Panc1 (cell line): ENCODE data around the gene DNAJB5. TPM values are rescaled to one million over a fixed set of nuclear protein-coding genes. Genes with fewer than 3 reads are reported as not detected.
"Not testable (repeated sequence)": the region's sequence is repeated elsewhere in the genome, so short reads cannot be mapped to it uniquely, and the experiment has no call there.

Source experiments
- ATAC-seq: fragments of 200-7000 bp; cut with Tn5 transposase; 2 replicates; pipeline ENCODE4 v1.9.1; 2020; ENCODE audit warnings: mild to moderate bottlenecking, moderate library complexity
- BruUV-seq: library from RNA; stranded (reverse); fragments of 400-500 nt; replicated peaks from 2 replicates; lab custom pipeline; 2021; lab: Mats Ljungman, UMichigan
- CTCF ChIA-PET: fragments of 300-600 bp; sonication (Branson Sonifier 250); formaldehyde crosslinking; loops from one replicate; lab custom pipeline; 2022; ENCODE audit warnings: antibody characterized with exemption; lab: Charles Lee
- POLR2A ChIA-PET: fragments of 300-600 bp; sonication (Branson Sonifier 250); formaldehyde crosslinking; loops from one replicate; lab custom pipeline; 2022; ENCODE audit warnings: antibody characterized with exemption; lab: Charles Lee
- DNase-seq: peaks from one replicate; pipeline ENCODE4 v3.0.0-alpha.2; 2010; ENCODE audit warnings: low read depth, low spot score
- H3K27ac ChIP-seq: 2 replicates; pipeline ENCODE4 v1.5.1; 2011; ENCODE audit warnings: mild to moderate bottlenecking, low read length, inconsistent platforms
- H3K27me3 ChIP-seq: fragments of 200-500 bp; sonication (Bioruptor generic); 2 replicates; pipeline ENCODE4 v1.6.0; 2014; ENCODE audit warnings: low read length, inconsistent platforms; ENCODE audit not compliant: control insufficient read depth, insufficient read depth
- H3K36me3 ChIP-seq: fragments of 200-500 bp; sonication (Bioruptor generic); 2 replicates; pipeline ENCODE4 v1.5.1; 2014; ENCODE audit warnings: inconsistent platforms, mild to moderate bottlenecking, low read length, moderate library complexity; ENCODE audit not compliant: control insufficient read depth, insufficient read depth
- H3K4me1 ChIP-seq: 2 replicates; pipeline ENCODE4 v1.5.1; 2011; ENCODE audit warnings: inconsistent platforms, mild to moderate bottlenecking, low read length, moderate library complexity; ENCODE audit not compliant: control insufficient read depth, insufficient read depth
- H3K4me3 ChIP-seq, 2 experiments: 2 replicates each; pipeline ENCODE4 v1.5.1; 2011 to 2012; ENCODE audit warnings: low read depth in 2 of 2, low read length in 2 of 2, mild to moderate bottlenecking in 2 of 2, inconsistent platforms in 1 of 2, moderate library complexity in 1 of 2
- H3K9me3 ChIP-seq: fragments of 200-500 bp; sonication (Bioruptor generic); 2 replicates; pipeline ENCODE4 v1.5.1; 2014; ENCODE audit warnings: low read depth, mild to moderate bottlenecking, inconsistent platforms, low read length, moderate library complexity; ENCODE audit not compliant: control insufficient read depth, insufficient read depth
- CTCF ChIP-seq: fragments of 450-650 bp; IDR thresholded peaks from 2 replicates; pipeline ENCODE4 v1.5.1; 2017; ENCODE audit warnings: mild to moderate bottlenecking
- POLR2AphosphoS5 ChIP-seq: IDR thresholded peaks from 2 replicates; pipeline ENCODE4 v1.6.1; 2012; ENCODE audit warnings: mild to moderate bottlenecking, low read depth, low read length, moderate library complexity
- REST ChIP-seq, 2 experiments: IDR thresholded peaks; 2 replicates each; pipeline ENCODE4 v1.6.1; 2011 to 2012; ENCODE audit warnings: low read depth in 2 of 2, control low read depth in 1 of 2, low read length in 1 of 2, mild to moderate bottlenecking in 1 of 2, moderate library complexity in 1 of 2; ENCODE audit not compliant: insufficient read depth in 1 of 2
- SIN3A ChIP-seq: IDR thresholded peaks from 2 replicates; pipeline ENCODE4 v1.6.1; 2012; ENCODE audit warnings: low read depth, mild to moderate bottlenecking, low read length, moderate library complexity, borderline replicate concordance; ENCODE audit not compliant: insufficient read depth
- TCF7L2 ChIP-seq: IDR thresholded peaks from 2 replicates; pipeline ENCODE4 v1.6.1; 2011; ENCODE audit warnings: mild to moderate bottlenecking, low read depth, low read length, inconsistent platforms
- in situ Hi-C: cut with HindIII; loops from 2 replicates; pipeline ENCODE4 v1.10.0; 2016; ENCODE audit warnings: low sequenced_read_pairs, low pct_unique_long_range_greater_than_20kb
- intact Hi-C: fragments of 100-400 bp; cut with micrococcal nuclease; formaldehyde crosslinking; loops from one replicate; pipeline ENCODE4 v1.10.0; 2022; ENCODE audit not compliant: unreplicated experiment
- total RNA-seq: library from RNA; stranded (reverse); gene quantifications from one replicate; pipeline ENCODE4 v1.2.1, GENCODE V29; 2021; ENCODE audit not compliant: unreplicated experiment

DNAJB5 gene
- total RNA-seq, 1 experiment from 2014 or later: 9.7 TPM

GRCh38 chr9:34948451-34948850, 41.1 kb upstream of the DNAJB5 start:
- no peak overlapping the region for H3K27ac ChIP-seq
- no peak for ATAC-seq
- no peaks in the 10 kb centered on the region for H3K36me3 ChIP-seq
- CTCF ChIA-PET: no interaction called here
- POLR2A ChIA-PET: interaction anchor here (0.7 kb wide), 1 partner anchor 16 kb away, joined by 4 read pairs; no protein-coding TSS in a partner anchor
- BruUV-seq: no TSS peak
- H3K4me1 ChIP-seq: no peaks in the 10 kb centered on the region
- in situ Hi-C loops (no loop called here), intact Hi-C loops (no loop called here)
- no peaks in the 10 kb centered on the region for H3K9me3 ChIP-seq
- TF ChIP-seq POLR2AphosphoS5 (no peak), SIN3A (no peak), TCF7L2 (no peak), CTCF (no peak), REST (IDR thresholded peaks at IDR 0.05; ENCODE audit: insufficient read depth in 1 of 2, low read depth in 2 of 2, low read length in 1 of 2) (no peak)
- DNase-seq: no peak
- no peak overlapping the region for H3K4me3 ChIP-seq
- peaks cover 24% of the 10 kb centered on the region for H3K27me3 ChIP-seq

- H3K36me3 ChIP-seq: no peaks in the 10 kb centered on the region
- DNase-seq: no peak
- no peaks in the 10 kb centered on the region for H3K4me1 ChIP-seq
- intact Hi-C loops (no loop called here), in situ Hi-C loops (no loop called here)
- H3K27ac ChIP-seq: no peak overlapping the region
- ChIA-PET POLR2A (no interaction called here), CTCF (no interaction called here)
- H3K27me3 ChIP-seq: peaks cover 47% of the 10 kb centered on the region
- ATAC-seq: no peak
- no peaks in the 10 kb centered on the region for H3K9me3 ChIP-seq
- BruUV-seq: no TSS peak
- H3K4me3 ChIP-seq: no peak overlapping the region
- TF ChIP-seq CTCF (no peak), TCF7L2 (no peak), REST (IDR thresholded peaks at IDR 0.05; ENCODE audit: insufficient read depth in 1 of 2, low read depth in 2 of 2, low read length in 1 of 2) (no peak), POLR2AphosphoS5 (no peak), SIN3A (no peak)
These were observed 35.3 kb upstream of the DNAJB5 start for GRCh38 chr9:34954225-34954624.

- BruUV-seq, H3K4me3 ChIP-seq, in situ Hi-C loops, H3K9me3 ChIP-seq, H3K4me1 ChIP-seq, DNase-seq, H3K27ac ChIP-seq, H3K36me3 ChIP-seq, CTCF ChIA-PET, POLR2A ChIA-PET, ATAC-seq, intact Hi-C loops: not testable (repeated sequence)
- H3K27me3 ChIP-seq: peaks cover 57% of the 10 kb centered on the region
These were observed 33.5 kb upstream of the DNAJB5 start for GRCh38 chr9:34956066-34956465.
